Activated CD8-positive, alpha-beta memory T cell treated with anti-CD3 and anti-CD28 coated beads, Interleukin-2, amount 50 U/mL, for 1 hour (primary cell): ENCODE results near the gene TET2.

Source experiments
- DNase-seq: peaks from one replicate; pipeline ENCODE4 v3.0.0-alpha.2; 2020; ENCODE audit errors: extremely low read depth

The TET2 gene

DNA sequence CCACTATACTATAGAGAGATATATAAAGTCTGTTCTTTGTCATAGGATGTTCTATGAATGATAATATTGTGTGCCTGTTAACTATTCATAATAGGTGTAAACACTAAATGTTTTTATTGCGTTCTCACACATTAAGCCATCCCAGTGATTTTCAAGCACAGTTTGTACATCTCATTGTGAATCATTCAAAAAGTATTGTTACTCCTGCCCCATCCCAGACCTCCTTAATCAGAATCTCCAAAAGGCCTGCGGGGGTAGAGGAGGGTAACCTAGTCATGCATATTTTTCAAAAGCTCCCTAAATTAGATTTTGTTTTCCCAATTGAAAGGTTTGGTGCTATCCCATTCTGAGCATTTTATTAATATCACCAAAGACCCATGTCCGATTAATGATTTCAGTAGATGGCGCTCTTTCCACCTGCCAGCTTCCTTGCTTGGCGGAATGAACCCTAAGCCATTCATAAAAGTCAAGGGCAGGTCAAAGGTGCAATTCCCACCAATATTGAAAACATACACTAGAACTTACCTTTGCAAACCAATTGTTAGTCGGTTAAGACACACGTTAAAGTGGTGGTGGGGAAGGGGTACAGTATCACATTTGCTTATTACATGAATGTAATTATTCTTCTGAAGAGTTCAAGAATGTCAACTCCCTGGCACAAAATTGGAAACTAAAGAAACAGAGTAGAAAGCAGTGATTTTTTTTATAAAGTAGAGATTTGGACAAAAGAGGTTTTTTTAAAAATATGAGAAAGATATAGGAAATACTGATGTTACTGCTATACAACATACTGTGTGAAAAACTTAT lies 5.8 kb upstream of the TET2 start:
- DNase-seq, result no peak

- DNase-seq, result no peak
Observed at GRCh38 chr4:105145156-105145902, 1.3 kb upstream of the TET2 start.

- no peak for DNase-seq
Observed at GRCh38 chr4:105145903-105146275, 787 bp upstream of the TET2 start.

DNA sequence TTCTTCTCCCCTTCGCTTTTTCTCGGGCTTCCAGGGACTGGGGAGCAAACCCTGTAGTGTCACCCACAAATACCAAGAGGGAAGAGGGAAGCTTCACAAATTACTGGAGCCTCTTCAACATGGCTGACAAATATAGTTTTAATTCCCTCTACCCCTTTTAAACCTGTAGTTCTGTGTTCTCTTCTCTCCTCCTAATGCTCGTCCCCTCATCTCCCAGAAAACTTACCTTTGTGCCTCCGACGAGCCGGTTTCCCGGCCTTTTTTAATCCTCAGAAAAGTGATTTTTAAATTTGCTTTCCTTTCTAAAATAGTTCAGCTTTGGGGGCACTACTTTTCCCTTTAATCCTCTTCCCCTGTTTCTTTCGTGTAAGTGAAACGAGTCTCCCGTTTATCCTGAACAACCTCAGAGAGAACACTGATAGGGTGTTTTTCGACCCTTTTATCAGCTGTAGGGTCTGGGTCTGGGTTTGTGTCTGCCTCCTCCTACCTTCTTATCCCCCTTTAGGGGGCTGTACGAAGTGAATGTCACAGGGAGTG lies 408 bp downstream of the TET2 start:
- DNase-seq, result no peak

DNA sequence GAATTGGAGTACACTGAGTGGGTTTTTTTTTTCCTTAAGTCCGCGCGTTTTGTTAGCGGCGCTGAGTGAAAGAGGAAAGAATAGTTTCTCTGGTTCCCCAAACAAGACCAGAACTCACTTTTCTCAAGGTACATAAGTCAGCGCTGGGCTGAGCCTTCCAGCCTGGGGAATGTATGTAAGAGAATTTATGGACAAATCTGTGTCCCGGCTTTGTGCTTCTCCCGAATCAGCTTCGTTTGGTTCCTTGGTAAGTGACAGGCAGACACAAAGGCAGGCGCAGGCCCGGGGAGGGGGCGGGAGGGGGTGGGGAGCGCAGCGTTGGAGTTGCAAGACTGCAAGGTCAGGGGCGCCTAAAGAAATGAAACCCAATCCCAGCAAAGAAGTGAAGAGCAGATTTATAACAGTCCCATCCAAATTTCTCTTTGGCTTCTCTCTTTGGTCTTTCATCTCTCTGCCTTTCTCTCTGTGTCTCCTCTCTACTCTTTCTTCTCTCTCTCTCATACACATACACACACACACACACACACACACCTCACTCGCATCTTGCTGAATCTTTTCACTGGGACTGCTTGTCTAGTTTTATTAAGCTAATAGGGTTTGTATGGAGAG lies 981 bp downstream of the TET2 start:
- DNase-seq, result no peak

DNA sequence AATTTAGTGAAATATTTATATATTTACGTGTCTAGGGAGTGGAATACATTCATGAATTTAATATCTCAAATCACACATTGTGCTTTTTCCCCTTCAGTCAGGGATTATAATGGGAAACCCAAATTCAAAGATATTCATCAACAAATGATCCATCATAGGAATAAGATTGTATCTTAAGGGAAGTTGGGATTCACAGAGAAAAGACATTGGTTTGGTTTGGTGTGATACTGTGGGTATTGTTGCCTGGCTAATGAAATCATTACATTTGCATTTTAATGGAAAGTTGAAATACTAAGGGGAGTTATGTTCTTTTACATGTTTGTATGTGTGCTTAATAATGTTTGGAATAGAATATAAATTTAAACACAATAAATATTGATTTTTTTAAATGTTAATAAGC lies 1.7 kb downstream of the TET2 start:
- no peak for DNase-seq

GRCh38 chr4:105148776-105149175 lies 2.1 kb downstream of the TET2 start:
- DNase-seq, result no peak

DNA sequence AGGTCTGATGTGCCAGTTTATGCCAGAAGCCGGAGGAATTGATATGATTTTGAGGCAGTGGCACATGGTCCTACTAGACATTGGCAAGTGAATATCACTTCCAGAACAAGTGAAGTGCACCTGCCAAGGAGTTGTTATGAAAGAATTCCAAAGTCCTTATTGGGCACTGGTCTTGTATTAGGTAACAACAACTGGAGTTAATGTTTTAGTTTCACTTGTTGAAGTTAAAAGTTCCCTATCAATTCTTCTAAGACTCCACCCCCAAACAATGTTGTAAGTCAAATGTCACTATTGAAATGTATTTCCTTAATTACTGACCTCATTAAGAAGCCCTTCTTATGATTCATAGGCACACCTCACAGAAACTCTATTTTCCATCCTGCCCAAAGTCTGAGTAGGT lies 3.1 kb downstream of the TET2 start:
- no peak for DNase-seq

GRCh38 chr4:105150503-105150902 lies 3.8 kb downstream of the TET2 start:
- DNase-seq, result no peak

- no peak for DNase-seq
Observed at GRCh38 chr4:105153749-105154148, 7.1 kb downstream of the TET2 start.

- DNase-seq, result no peak
Observed at GRCh38 chr4:105154576-105154975, 7.9 kb downstream of the TET2 start.

GRCh38 chr4:105155426-105155825 lies 8.8 kb downstream of the TET2 start:
- DNase-seq, result no peak

GRCh38 chr4:105158837-105159236 lies 12.2 kb downstream of the TET2 start:
- no peak for DNase-seq

- no peak for DNase-seq
Observed at GRCh38 chr4:105162123-105162796, 15.6 kb downstream of the TET2 start.

GRCh38 chr4:105164548-105164947 lies 17.9 kb downstream of the TET2 start:
- no peak for DNase-seq

DNA sequence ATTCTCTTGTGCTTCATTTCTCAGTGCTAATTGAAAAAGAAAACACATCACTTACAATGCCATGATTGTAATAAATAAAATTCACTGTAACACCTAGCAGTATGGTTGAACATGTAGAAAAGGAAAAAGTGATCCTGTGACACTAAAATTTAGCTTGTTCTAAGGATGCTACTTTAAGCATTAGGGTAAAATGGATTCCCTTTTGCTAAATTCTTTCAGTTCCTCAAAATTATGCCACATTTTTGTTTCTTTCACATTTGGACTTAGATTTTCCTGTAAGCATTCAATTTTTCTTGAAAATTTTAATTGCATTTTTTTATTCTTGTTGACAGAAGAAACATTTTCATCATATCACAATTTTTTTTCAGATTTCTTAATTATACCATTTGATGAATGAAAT lies 19.4 kb downstream of the TET2 start:
- no peak for DNase-seq

GRCh38 chr4:105170711-105171110 lies 24.0 kb downstream of the TET2 start:
- no peak for DNase-seq

DNA sequence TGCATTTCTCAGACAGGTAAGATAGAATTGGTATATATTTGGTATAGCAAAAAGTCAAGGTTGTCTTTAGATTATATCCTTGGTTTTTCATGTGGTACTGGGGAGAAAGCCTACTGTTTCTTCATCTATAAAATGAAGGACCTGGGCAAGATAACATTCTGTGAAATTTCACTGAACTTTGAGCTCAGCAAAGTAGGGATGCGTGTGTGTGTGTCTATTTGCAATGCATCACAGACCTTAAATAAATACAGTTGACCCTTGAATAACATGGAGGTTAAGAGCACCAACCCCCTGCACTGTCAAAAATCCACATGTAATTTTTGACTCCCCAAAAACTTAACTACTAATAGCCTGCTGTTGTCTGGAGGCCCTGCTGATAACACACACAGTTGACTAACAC lies 25.2 kb downstream of the TET2 start:
- DNase-seq, result no peak

GRCh38 chr4:105174098-105174497 lies 27.4 kb downstream of the TET2 start:
- no peak for DNase-seq

GRCh38 chr4:105179539-105180401 lies 33.1 kb downstream of the TET2 start:
- no peak for DNase-seq

GRCh38 chr4:105181259-105181658 lies 34.6 kb downstream of the TET2 start:
- no peak for DNase-seq
